ENCODE data around the gene GALNT18. TPM values are rescaled to one million over a fixed set of nuclear protein-coding genes. Genes with fewer than 3 reads are reported as not detected.

Gene GALNT18
- total and polyA plus RNA-seq, 2 of the 4 experiments (the other 2 are of a cell fraction) = 9.5 to 11.3 TPM

GRCh38 chr11:11567936-11568650 lies 53.7 kb downstream of the GALNT18 start:
- Histone ChIP-seq H3K36me3 (ENCODE audit: control insufficient read depth, insufficient read depth, low read length) (no peaks in the 10 kb centered on the region), H3K27ac (ENCODE audit: insufficient read depth, low read length) (no peak overlapping the region), H3K4me3 (ENCODE audit: insufficient read depth, low read depth, low read length) (no peak overlapping the region), H2BK120ac (ENCODE audit: low read depth, low read length) (no peak overlapping the region), H2BK15ac (ENCODE audit: low read depth, low read length) (no peak overlapping the region), H3K79me1 (ENCODE audit: low read depth in 1 of 2, low read length in 2 of 2) (no peaks in the 10 kb centered on the region), H4K8ac (ENCODE audit: low read depth in 2 of 2, low read length in 2 of 2) (no peak overlapping the region), H4K5ac (ENCODE audit: low read depth, low read length) (no peak overlapping the region), H3K4me1 (ENCODE audit: control insufficient read depth, insufficient read depth, low read length) (peaks cover 4% of the 10 kb centered on the region), H3K14ac (replicated peaks; ENCODE audit: low read depth, low read length) (no peak overlapping the region), H2AK5ac (ENCODE audit: low read depth, low read length) (no peak overlapping the region), H3K23ac (ENCODE audit: low read depth, low read length) (no peak overlapping the region), H3K27me3 (ENCODE audit: control insufficient read depth, insufficient read depth, low read length) (peaks cover 10% of the 10 kb centered on the region; the same call in 1 of the 2 replicates), H3K9me1 (ENCODE audit: insufficient read depth, low read length) (no peaks in the 10 kb centered on the region; the same call in 1 of the 2 replicates), H4K20me1 (ENCODE audit: insufficient read depth, low read length) (0 out of 2 replicates have a peak, but pooled peaks cover 4% of the 10 kb centered on the region), H3K4me2 (ENCODE audit: low read depth, low read length) (no peak overlapping the region), H2AK9ac (replicated peaks; ENCODE audit: low read depth, low read length, poor library complexity) (no peak overlapping the region), H2BK20ac (ENCODE audit: low read depth, low read length) (no peak overlapping the region), H2AFZ (replicated peaks; ENCODE audit: low read length, poor library complexity) (no peak overlapping the region), H3K9ac (ENCODE audit: low read depth, low read length) (no peak overlapping the region), H3K4ac (ENCODE audit: low read depth, low read length) (no peak overlapping the region), H3K18ac (ENCODE audit: low read depth, low read length) (no peak overlapping the region), H3K9me3 (ENCODE audit: control insufficient read depth, insufficient read depth, low read length) (no peaks in the 10 kb centered on the region), H4K91ac (ENCODE audit: insufficient read depth, low read depth, low read length) (no peak overlapping the region), H2BK5ac (ENCODE audit: low read depth, low read length, poor library complexity, severe bottlenecking) (no peak overlapping the region), H3K56ac (ENCODE audit: extremely low read depth, insufficient read depth, low read length) (no peak overlapping the region)
- WGBS, 2 experiments (ENCODE audit: extremely low coverage in 2 of 2, insufficient read length in 1 of 2) = no CpG with 5 or more reads among the region's 7 CpGs
- in situ Hi-C loops (cut with MboI; ENCODE audit: low sequenced_read_pairs) = no loop called here
- ATAC-seq (ENCODE audit: low read depth) (no peak), DNase-seq (peak; percentile 30)
- BruUV-seq (replicated peaks) = no TSS peak
- CTCF ChIA-PET = no interaction called here
- dilution Hi-C loops (cut with HindIII; ENCODE audit: low sequenced_read_pairs, unreplicated experiment) = no loop called here
- TF ChIP-seq NFE2L2 (IDR thresholded peaks at IDR 0.05; ENCODE audit: low read depth, low read length) = no peak
- TF ChIP-seq, protein P1, sequence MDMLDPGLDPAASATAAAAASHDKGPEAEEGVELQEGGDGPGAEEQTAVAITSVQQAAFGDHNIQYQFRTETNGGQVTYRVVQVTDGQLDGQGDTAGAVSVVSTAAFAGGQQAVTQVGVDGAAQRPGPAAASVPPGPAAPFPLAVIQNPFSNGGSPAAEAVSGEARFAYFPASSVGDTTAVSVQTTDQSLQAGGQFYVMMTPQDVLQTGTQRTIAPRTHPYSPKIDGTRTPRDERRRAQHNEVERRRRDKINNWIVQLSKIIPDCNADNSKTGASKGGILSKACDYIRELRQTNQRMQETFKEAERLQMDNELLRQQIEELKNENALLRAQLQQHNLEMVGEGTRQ (IDR thresholded peaks at IDR 0.05; ENCODE audit: low read depth, low read length) = peak; percentile 25; the same call in 1 of the 2 replicates
- POLR2A ChIA-PET (ENCODE audit: unreplicated experiment) = no interaction called here
- intact Hi-C loops (cut with micrococcal nuclease) = no loop called here

Data from IMR-90 (cell line).